Measurements from ENCODE around the gene CEP112. TPM values are rescaled to one million over a fixed set of nuclear protein-coding genes. Genes with fewer than 3 reads are reported as not detected.
A peak's percentile ranks its signal among the peaks of the same experiment; 100 is the strongest.
"Not testable (repeated sequence)": the region's sequence is repeated elsewhere in the genome, so short reads cannot be mapped to it uniquely, and the experiment has no call there.

The CEP112 gene
- polyA plus RNA-seq, 1 donor: 16.9 TPM

GRCh38 chr17:65786479-65786878, 405.5 kb downstream of the CEP112 start:
- no peak for DNase-seq (ENCODE audit: low read depth)

GRCh38 chr17:65785109-65785508, 406.8 kb downstream of the CEP112 start:
- peak; percentile 32 for DNase-seq (ENCODE audit: low read depth)

GRCh38 chr17:65783845-65784334, 408.0 kb downstream of the CEP112 start:
- no peak for DNase-seq (ENCODE audit: low read depth)

- not testable (repeated sequence) for DNase-seq (ENCODE audit: low read depth)
Observed at GRCh38 chr17:65782104-65782706, 409.7 kb downstream of the CEP112 start.

- no peak for DNase-seq (ENCODE audit: low read depth)
Observed at GRCh38 chr17:65780111-65780510, 411.8 kb downstream of the CEP112 start.

GRCh38 chr17:65776890-65777289, 415.0 kb downstream of the CEP112 start:
- DNase-seq (ENCODE audit: low read depth): no peak

GRCh38 chr17:65774787-65775186, 417.1 kb downstream of the CEP112 start:
- no peak for DNase-seq (ENCODE audit: low read depth)

- no peak for DNase-seq (ENCODE audit: low read depth)
Observed at GRCh38 chr17:65772989-65773388, 418.9 kb downstream of the CEP112 start.

- DNase-seq (ENCODE audit: low read depth): no peak
Observed at GRCh38 chr17:65771704-65772103, 420.2 kb downstream of the CEP112 start.

GRCh38 chr17:65763786-65764185, 428.1 kb downstream of the CEP112 start:
- no peak for DNase-seq (ENCODE audit: low read depth)

GRCh38 chr17:65762973-65763372, 429.0 kb downstream of the CEP112 start:
- no peak for DNase-seq (ENCODE audit: low read depth)

GRCh38 chr17:65759532-65759931, 432.4 kb downstream of the CEP112 start:
- DNase-seq (ENCODE audit: low read depth): no peak

GRCh38 chr17:65756760-65757159, 435.2 kb downstream of the CEP112 start:
- no peak for DNase-seq (ENCODE audit: low read depth)

GRCh38 chr17:65755799-65756198, 436.1 kb downstream of the CEP112 start:
- DNase-seq (ENCODE audit: low read depth): no peak

GRCh38 chr17:65754630-65755029, 437.3 kb downstream of the CEP112 start:
- no peak for DNase-seq (ENCODE audit: low read depth)

GRCh38 chr17:65754081-65754480, 437.9 kb downstream of the CEP112 start:
- DNase-seq (ENCODE audit: low read depth): no peak

- no peak for DNase-seq (ENCODE audit: low read depth)
Observed at GRCh38 chr17:65753348-65753747, 438.6 kb downstream of the CEP112 start.

- no peak for DNase-seq (ENCODE audit: low read depth)
Observed at GRCh38 chr17:65751263-65751662, 440.7 kb downstream of the CEP112 start.

- no peak for DNase-seq (ENCODE audit: low read depth)
Observed at GRCh38 chr17:65750631-65751115, 441.3 kb downstream of the CEP112 start.

- DNase-seq (ENCODE audit: low read depth): no peak
Observed at GRCh38 chr17:65750166-65750565, 441.8 kb downstream of the CEP112 start.

- no peak for DNase-seq (ENCODE audit: low read depth)
Observed at GRCh38 chr17:65749479-65749878, 442.5 kb downstream of the CEP112 start.

- DNase-seq (ENCODE audit: low read depth): no peak
Observed at GRCh38 chr17:65745241-65745640, 446.7 kb downstream of the CEP112 start.

- DNase-seq (ENCODE audit: low read depth): no peak
Observed at GRCh38 chr17:65743308-65743655, 448.7 kb downstream of the CEP112 start.

All from forelimb muscle (tissue), 1 donor.